Naive thymus-derived CD4-positive, alpha-beta T cell (primary cell): Measurements from ENCODE around the gene RCVRN. TPM values are rescaled to one million over a fixed set of nuclear protein-coding genes. Genes with fewer than 3 reads are reported as not detected.

Source experiments
- ATAC-seq: fragments of 150-1000 bp; cut with Tn5 transposase; 2 replicates; pipeline ENCODE4 v1.10.0; 2021; ENCODE audit warnings: mild to moderate bottlenecking, moderate library complexity
- CTCF ChIA-PET: fragments of 350-600 bp; sonication (Branson Sonifier 250); formaldehyde crosslinking; loops from one replicate; lab custom pipeline; 2021; ENCODE audit warnings: antibody characterized with exemption; lab: Charles Lee
- POLR2A ChIA-PET: fragments of 350-600 bp; sonication (Branson Sonifier 250); formaldehyde crosslinking; loops from one replicate; lab custom pipeline; 2021; ENCODE audit warnings: antibody characterized with exemption, inconsistent platforms; lab: Charles Lee
- DNase-seq, 9 donors: peaks; one replicate each; pipeline versions ENCODE4 v3.0.0 to v3.0.0-alpha.2; 2020 to 2022; ENCODE audit warnings: mixed read lengths in 1 of 9
- H3K27ac ChIP-seq: one replicate; pipeline ENCODE4 v1.7.0; 2013; ENCODE audit warnings: mild to moderate bottlenecking, low read depth, low read length, moderate library complexity
- H3K27me3 ChIP-seq, 2 donors: one replicate each; pipeline ENCODE4 v1.7.0; 2013; ENCODE audit warnings: low read length in 2 of 2, mild to moderate bottlenecking in 2 of 2, moderate library complexity in 2 of 2; ENCODE audit not compliant: control insufficient read depth in 2 of 2, insufficient read depth in 2 of 2
- H3K36me3 ChIP-seq, 3 experiments: 1 replicate in 2 of 3; 2 replicates in 1 of 3; pipeline ENCODE4 v1.7.0; 2013; ENCODE audit warnings: low read length in 3 of 3, mild to moderate bottlenecking in 3 of 3, moderate library complexity in 1 of 3; ENCODE audit not compliant: insufficient read depth in 3 of 3, control insufficient read depth in 2 of 3
- H3K4me1 ChIP-seq, 2 donors: one replicate each; pipeline ENCODE4 v1.7.0; 2013; ENCODE audit warnings: low read length in 2 of 2, mild to moderate bottlenecking in 2 of 2, moderate library complexity in 1 of 2; ENCODE audit not compliant: control insufficient read depth in 2 of 2, insufficient read depth in 2 of 2
- H3K4me3 ChIP-seq: 2 replicates; pipeline ENCODE4 v1.7.0; 2013; ENCODE audit warnings: mild to moderate bottlenecking, low read length
- H3K9me3 ChIP-seq, 3 experiments: 1 replicate in 2 of 3; 2 replicates in 1 of 3; pipeline ENCODE4 v1.7.0; 2013; ENCODE audit warnings: low read length in 3 of 3; ENCODE audit not compliant: control insufficient read depth in 2 of 3
- H3K27ac Mint-ChIP-seq, 9 donors: one replicate each; pipeline ENCODE4 v1.8.0; 2020 to 2022; ENCODE audit warnings: mixed read lengths in 9 of 9, mild to moderate bottlenecking in 8 of 9, moderate library complexity in 5 of 9, inconsistent platforms in 2 of 9
- H3K27me3 Mint-ChIP-seq, 5 donors: one replicate each; pipeline ENCODE4 v1.8.0; 2021 to 2022; ENCODE audit warnings: mixed read lengths in 5 of 5, mild to moderate bottlenecking in 1 of 5
- H3K36me3 Mint-ChIP-seq, 5 donors: one replicate each; pipeline ENCODE4 v1.8.0; 2020 to 2022; ENCODE audit warnings: mixed read lengths in 5 of 5, mild to moderate bottlenecking in 3 of 5, inconsistent platforms in 1 of 5
- H3K4me1 Mint-ChIP-seq, 7 donors: one replicate each; pipeline ENCODE4 v1.8.0; 2020 to 2022; ENCODE audit warnings: mixed read lengths in 7 of 7, mild to moderate bottlenecking in 3 of 7, inconsistent platforms in 1 of 7
- H3K4me3 Mint-ChIP-seq, 10 donors: one replicate each; pipeline ENCODE4 v1.8.0; 2020 to 2022; ENCODE audit warnings: mild to moderate bottlenecking in 10 of 10, mixed read lengths in 10 of 10, moderate library complexity in 6 of 10, inconsistent platforms in 2 of 10
- H3K9me3 Mint-ChIP-seq, 11 donors: one replicate each; pipeline ENCODE4 v1.8.0; 2020 to 2022; ENCODE audit warnings: mixed read lengths in 11 of 11, mild to moderate bottlenecking in 4 of 11, inconsistent platforms in 1 of 11, moderate library complexity in 1 of 11
- intact Hi-C, 2 donors: fragments of 100-400 bp; cut with micrococcal nuclease; formaldehyde crosslinking; loops; one replicate each; pipeline ENCODE4 v1.15.1; 2023
- polyA plus RNA-seq, 2 donors: library from polyadenylated mRNA; unstranded; fragments of 300-500 nt; fragmentation: Illumina TruSeq; gene quantifications; one replicate each; pipeline ENCODE4 v1.2.3, GENCODE V29; 2021
- total RNA-seq, 6 experiments: library from RNA in 5 of 6; stranded (reverse) in 5 of 6; gene quantifications; 1 replicate in 5 of 6; 2 replicates in 1 of 6; pipeline ENCODE4 v1.2.3 and lab custom pipeline; 2021 to 2026

RCVRN gene
- total and polyA plus RNA-seq, 7 experiments from 2014 or later: 0.93 TPM; not detected in 6

- Mint-ChIP-seq H3K4me1 (no peaks in the 10 kb centered on the region), H3K4me3 (no peak overlapping the region), H3K27me3 (peaks cover 0 to 10% (median 0%) of the 10 kb centered on the region in 5 donors), H3K36me3 (no peaks in the 10 kb centered on the region), H3K27ac (no peak overlapping the region), H3K9me3 (peaks cover 0 to 10% (median 0%) of the 10 kb centered on the region in 11 donors)
- no peaks in the 10 kb centered on the region for H3K36me3 ChIP-seq
- no peak for DNase-seq
- POLR2A ChIA-PET: no interaction called here
- CTCF ChIA-PET: no interaction called here
- H3K9me3 ChIP-seq: peaks cover 0 to 7% (median 0%) of the 10 kb centered on the region in 3 experiments
- no peaks in the 10 kb centered on the region for H3K4me1 ChIP-seq
- ATAC-seq: no peak
- H3K4me3 ChIP-seq: no peak overlapping the region
- H3K27me3 ChIP-seq: no peaks in the 10 kb centered on the region
- intact Hi-C loops: no loop called here
- H3K27ac ChIP-seq: no peak overlapping the region
Measured at GRCh38 chr17:9941305-9941704, 36.2 kb upstream of the RCVRN start.

- DNase-seq (no peak), ATAC-seq (no peak)
- intact Hi-C loops: no loop called here
- no peak overlapping the region for H3K4me3 ChIP-seq
- no peak overlapping the region for H3K27ac ChIP-seq
- Mint-ChIP-seq H3K4me3 (no peak overlapping the region), H3K27me3 (peaks cover 0 to 10% (median 0%) of the 10 kb centered on the region in 5 donors), H3K4me1 (no peaks in the 10 kb centered on the region), H3K9me3 (peaks cover 0 to 10% (median 0%) of the 10 kb centered on the region in 11 donors), H3K27ac (no peak overlapping the region), H3K36me3 (no peaks in the 10 kb centered on the region)
- H3K27me3 ChIP-seq: no peaks in the 10 kb centered on the region
- CTCF ChIA-PET: no interaction called here
- POLR2A ChIA-PET: no interaction called here
- no peaks in the 10 kb centered on the region for H3K36me3 ChIP-seq
- no peaks in the 10 kb centered on the region for H3K4me1 ChIP-seq
- H3K9me3 ChIP-seq: peaks cover 0 to 7% (median 0%) of the 10 kb centered on the region in 3 experiments
Measured at GRCh38 chr17:9940841-9941240, 35.8 kb upstream of the RCVRN start.

GRCh38 chr17:9938764-9939163 lies 33.7 kb upstream of the RCVRN start:
- Mint-ChIP-seq H3K4me3 (no peak overlapping the region), H3K9me3 (peaks cover 0 to 10% (median 0%) of the 10 kb centered on the region in 11 donors), H3K36me3 (no peaks in the 10 kb centered on the region), H3K4me1 (no peaks in the 10 kb centered on the region), H3K27ac (no peak overlapping the region), H3K27me3 (peaks cover 0 to 10% (median 0%) of the 10 kb centered on the region in 5 donors)
- ATAC-seq: no peak
- no peak for DNase-seq
- CTCF ChIA-PET: no interaction called here
- intact Hi-C loops: no loop called here
- Histone ChIP-seq H3K9me3 (peaks cover 0 to 7% (median 0%) of the 10 kb centered on the region in 3 experiments), H3K27me3 (no peaks in the 10 kb centered on the region), H3K36me3 (no peaks in the 10 kb centered on the region), H3K4me1 (no peaks in the 10 kb centered on the region), H3K27ac (no peak overlapping the region), H3K4me3 (no peak overlapping the region)
- POLR2A ChIA-PET: no interaction called here

DNA sequence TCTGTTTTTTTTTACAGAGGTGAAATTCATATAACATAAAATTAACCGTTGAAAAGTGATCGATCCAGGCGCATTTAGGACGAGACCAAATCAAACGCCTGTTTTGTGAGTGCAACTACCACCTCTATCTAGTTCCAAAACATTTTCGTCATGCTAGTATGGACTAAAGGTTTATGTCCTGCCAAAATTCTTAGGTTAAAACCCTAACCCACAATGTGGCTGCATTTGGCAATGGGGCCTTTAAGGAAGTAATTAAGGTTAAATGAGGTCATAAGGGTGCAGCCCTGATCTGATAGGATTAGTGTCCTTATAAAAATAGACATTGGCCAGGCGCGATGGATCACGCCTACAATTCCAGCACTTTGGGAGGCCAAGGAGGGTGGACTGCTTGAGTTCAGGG lies 32.8 kb upstream of the RCVRN start:
- DNase-seq (no peak), ATAC-seq (no peak)
- no peak overlapping the region for H3K4me3 ChIP-seq
- no peaks in the 10 kb centered on the region for H3K27me3 ChIP-seq
- CTCF ChIA-PET: no interaction called here
- Mint-ChIP-seq H3K36me3 (no peaks in the 10 kb centered on the region), H3K4me1 (no peaks in the 10 kb centered on the region), H3K27ac (no peak overlapping the region), H3K27me3 (peaks cover 0 to 5% (median 0%) of the 10 kb centered on the region in 5 donors), H3K4me3 (no peak overlapping the region), H3K9me3 (peaks cover 0 to 10% (median 0%) of the 10 kb centered on the region in 11 donors)
- H3K36me3 ChIP-seq: no peaks in the 10 kb centered on the region
- H3K4me1 ChIP-seq: no peaks in the 10 kb centered on the region
- intact Hi-C loops: no loop called here
- H3K9me3 ChIP-seq: peaks cover 0 to 7% (median 0%) of the 10 kb centered on the region in 3 experiments
- POLR2A ChIA-PET: no interaction called here
- H3K27ac ChIP-seq: no peak overlapping the region

GRCh38 chr17:9937241-9937761 lies 32.2 kb upstream of the RCVRN start:
- Histone ChIP-seq H3K27ac (no peak overlapping the region), H3K9me3 (peaks cover 0 to 7% (median 0%) of the 10 kb centered on the region in 3 experiments), H3K4me3 (no peak overlapping the region), H3K4me1 (no peaks in the 10 kb centered on the region), H3K27me3 (no peaks in the 10 kb centered on the region), H3K36me3 (no peaks in the 10 kb centered on the region)
- intact Hi-C loops: no loop called here
- DNase-seq: no peak
- peaks cover 0 to 5% (median 0%) of the 10 kb centered on the region in 5 donors for H3K27me3 Mint-ChIP-seq
- H3K27ac Mint-ChIP-seq: no peak overlapping the region
- POLR2A ChIA-PET: no interaction called here
- no peaks in the 10 kb centered on the region for H3K36me3 Mint-ChIP-seq
- ATAC-seq: no peak
- CTCF ChIA-PET: no interaction called here
- H3K4me3 Mint-ChIP-seq: no peak overlapping the region
- peaks cover 0 to 10% (median 0%) of the 10 kb centered on the region in 11 donors for H3K9me3 Mint-ChIP-seq
- H3K4me1 Mint-ChIP-seq: no peaks in the 10 kb centered on the region

- CTCF ChIA-PET: no interaction called here
- POLR2A ChIA-PET: no interaction called here
- Histone ChIP-seq H3K36me3 (no peaks in the 10 kb centered on the region), H3K27me3 (no peaks in the 10 kb centered on the region), H3K4me3 (no peak overlapping the region), H3K4me1 (no peaks in the 10 kb centered on the region), H3K9me3 (peaks cover 0 to 7% (median 0%) of the 10 kb centered on the region in 3 experiments), H3K27ac (no peak overlapping the region)
- no peak overlapping the region for H3K4me3 Mint-ChIP-seq
- no peak overlapping the region for H3K27ac Mint-ChIP-seq
- H3K9me3 Mint-ChIP-seq: peaks cover 0 to 10% (median 0%) of the 10 kb centered on the region in 11 donors
- intact Hi-C loops: no loop called here
- H3K27me3 Mint-ChIP-seq: peaks cover 0 to 5% (median 0%) of the 10 kb centered on the region in 5 donors
- DNase-seq (no peak), ATAC-seq (no peak)
- no peaks in the 10 kb centered on the region for H3K4me1 Mint-ChIP-seq
- H3K36me3 Mint-ChIP-seq: no peaks in the 10 kb centered on the region
Measured at GRCh38 chr17:9936095-9936494, 31.0 kb upstream of the RCVRN start.

DNA sequence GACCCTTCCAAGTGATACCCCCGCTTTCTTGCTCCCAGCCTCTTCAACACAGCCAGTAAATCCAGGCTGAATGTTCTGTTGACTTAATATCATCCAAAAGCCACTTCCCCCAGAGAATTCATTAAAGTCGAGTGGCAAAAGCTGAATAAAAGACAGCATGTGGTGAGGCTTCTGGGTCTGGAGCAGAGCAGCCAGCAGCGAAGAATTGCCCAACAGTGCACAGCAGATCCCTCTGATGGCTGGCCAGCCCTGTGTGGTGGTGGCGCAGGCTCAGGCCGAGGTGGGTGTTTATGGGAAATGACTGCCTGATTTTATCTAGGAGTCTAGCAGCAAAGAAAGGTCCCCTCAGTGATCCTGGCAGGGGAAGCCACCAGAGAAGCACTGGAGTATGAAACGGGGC lies 30.3 kb upstream of the RCVRN start:
- Histone ChIP-seq H3K9me3 (peaks cover 0 to 7% (median 0%) of the 10 kb centered on the region in 3 experiments), H3K4me3 (no peak overlapping the region), H3K27ac (no peak overlapping the region), H3K4me1 (no peaks in the 10 kb centered on the region), H3K36me3 (no peaks in the 10 kb centered on the region), H3K27me3 (no peaks in the 10 kb centered on the region)
- H3K27me3 Mint-ChIP-seq: peaks cover 0 to 5% (median 0%) of the 10 kb centered on the region in 5 donors
- no peak overlapping the region for H3K4me3 Mint-ChIP-seq
- ChIA-PET POLR2A (no interaction called here), CTCF (no interaction called here)
- no peak overlapping the region for H3K27ac Mint-ChIP-seq
- H3K9me3 Mint-ChIP-seq: peaks cover 0 to 10% (median 0%) of the 10 kb centered on the region in 11 donors
- no peaks in the 10 kb centered on the region for H3K36me3 Mint-ChIP-seq
- ATAC-seq: no peak
- no peak for DNase-seq
- H3K4me1 Mint-ChIP-seq: no peaks in the 10 kb centered on the region
- intact Hi-C loops: no loop called here
